ENCODE results near the gene NELFA. TPM values are rescaled to one million over a fixed set of nuclear protein-coding genes. Genes with fewer than 3 reads are reported as not detected.

NELFA gene
- total RNA-seq, 1 experiment from 2014 or later, result 18.1 TPM

- DNase-seq (ENCODE audit: low spot score), result peak; percentile 11
Observed at GRCh38 chr4:1982124-1983052, 26.4 kb downstream of the NELFA start.

- peak; percentile 37 for DNase-seq (ENCODE audit: low spot score)
Observed at GRCh38 chr4:1981251-1982058, 27.3 kb downstream of the NELFA start.

- DNase-seq (ENCODE audit: low spot score), result no peak
Observed at GRCh38 chr4:1980561-1981041, 28.2 kb downstream of the NELFA start.

GRCh38 chr4:1979477-1980196, 29.1 kb downstream of the NELFA start:
- no peak for DNase-seq (ENCODE audit: low spot score)

GRCh38 chr4:1978741-1979476, 29.9 kb downstream of the NELFA start:
- DNase-seq (ENCODE audit: low spot score), result no peak

- DNase-seq (ENCODE audit: low spot score), result no peak
Observed at GRCh38 chr4:1978226-1978625, 30.5 kb downstream of the NELFA start.

GRCh38 chr4:1976416-1977352, 32.1 kb downstream of the NELFA start:
- no peak for DNase-seq (ENCODE audit: low spot score)

GRCh38 chr4:1975880-1976279, 32.9 kb downstream of the NELFA start:
- DNase-seq (ENCODE audit: low spot score), result no peak

GRCh38 chr4:1975391-1975801, 33.4 kb downstream of the NELFA start:
- no peak for DNase-seq (ENCODE audit: low spot score)

GRCh38 chr4:1974840-1975239, 33.9 kb downstream of the NELFA start:
- DNase-seq (ENCODE audit: low spot score), result no peak

- DNase-seq (ENCODE audit: low spot score), result no peak
Observed at GRCh38 chr4:1973661-1974060, 35.1 kb downstream of the NELFA start.

GRCh38 chr4:1973218-1973617, 35.6 kb downstream of the NELFA start:
- DNase-seq (ENCODE audit: low spot score), result no peak

- no peak for DNase-seq (ENCODE audit: low spot score)
Observed at GRCh38 chr4:1972414-1972813, 36.4 kb downstream of the NELFA start.

GRCh38 chr4:1971456-1972200, 37.1 kb downstream of the NELFA start:
- DNase-seq (ENCODE audit: low spot score), result no peak

- DNase-seq (ENCODE audit: low spot score), result no peak
Observed at GRCh38 chr4:1970926-1971325, 37.8 kb downstream of the NELFA start.

GRCh38 chr4:1969928-1970723, 38.6 kb downstream of the NELFA start:
- DNase-seq (ENCODE audit: low spot score), result no peak

GRCh38 chr4:1968686-1969295, 40.0 kb downstream of the NELFA start:
- no peak for DNase-seq (ENCODE audit: low spot score)

- no peak for DNase-seq (ENCODE audit: low spot score)
Observed at GRCh38 chr4:1967512-1968149, 41.1 kb downstream of the NELFA start.

All from A172 (cell line).